SK-N-DZ (cell line): ENCODE data around the gene CWC25.
"Not testable (repeated sequence)": the region's sequence is repeated elsewhere in the genome, so short reads cannot be mapped to it uniquely, and the experiment has no call there.

Experiments used
- DNase-seq: peaks from one replicate; pipeline ENCODE4 v3.0.0-alpha.2; 2015; ENCODE audit warnings: low spot score
- small RNA-seq, 2 experiments: library from RNA; depleted of rRNA; stranded (forward); fragments of <200 nt; gene quantifications; one replicate each; pipeline ENCODE3, GENCODE V24; 2014

Gene CWC25

DNA sequence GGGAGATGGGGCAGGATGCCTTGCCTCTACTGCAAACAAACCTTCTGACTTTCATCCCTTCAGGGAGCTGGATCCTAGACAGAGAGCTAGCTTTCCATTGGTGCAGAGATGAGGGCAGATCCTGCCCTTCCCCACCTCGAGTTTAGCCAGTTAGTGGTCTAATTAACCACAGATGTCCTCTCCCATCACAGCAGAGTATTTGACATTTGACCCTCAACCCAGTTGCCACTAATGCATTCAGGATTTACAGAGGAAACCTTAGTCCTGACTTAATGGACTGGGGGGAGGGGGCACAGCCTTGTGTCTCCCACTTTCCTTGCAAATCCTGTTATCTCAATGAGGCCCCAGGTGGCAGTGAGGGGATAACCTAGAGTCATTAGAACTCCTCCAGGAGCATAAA is 35.9 kb downstream of the CWC25 start:
- DNase-seq, result peak; percentile 97

DNA sequence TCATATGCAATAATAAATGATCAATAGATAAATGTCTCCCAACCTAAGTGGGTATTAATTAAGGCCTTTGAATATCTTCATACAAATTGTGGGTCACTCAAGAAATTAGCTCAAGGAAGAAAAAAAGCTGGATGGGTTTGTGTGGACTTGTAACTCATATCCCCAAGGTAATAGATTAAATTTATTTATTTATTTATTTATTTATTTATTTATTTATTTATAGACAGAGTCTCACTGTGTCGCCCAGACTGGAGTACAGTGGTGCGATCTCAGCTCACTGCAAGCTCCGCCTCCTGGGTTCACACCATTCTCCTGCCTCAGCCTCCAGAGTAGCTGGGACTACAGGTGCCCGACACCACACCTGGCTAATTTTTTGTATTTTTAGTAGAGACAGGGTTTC is 37.1 kb downstream of the CWC25 start:
- not testable (repeated sequence) for DNase-seq

DNA sequence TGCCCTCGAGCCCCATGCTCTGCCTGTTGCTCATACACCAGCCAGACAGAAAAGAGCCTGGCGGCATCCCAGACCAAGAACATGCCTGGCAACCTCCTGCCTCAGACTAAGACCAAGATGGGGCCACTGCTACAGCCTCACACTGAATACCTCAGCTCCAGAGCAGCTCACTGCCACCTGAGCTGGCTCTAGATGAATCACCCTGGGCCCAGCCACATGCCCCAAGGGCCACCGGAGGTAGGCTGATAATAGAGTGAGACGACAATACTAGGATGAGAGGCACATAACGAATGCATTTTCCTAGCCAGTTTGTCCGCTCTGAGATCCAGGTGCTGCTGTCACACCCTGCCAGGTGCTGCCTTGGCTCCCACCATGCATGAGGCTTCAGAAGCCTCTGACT is 38.7 kb downstream of the CWC25 start:
- DNase-seq, result no peak

DNA sequence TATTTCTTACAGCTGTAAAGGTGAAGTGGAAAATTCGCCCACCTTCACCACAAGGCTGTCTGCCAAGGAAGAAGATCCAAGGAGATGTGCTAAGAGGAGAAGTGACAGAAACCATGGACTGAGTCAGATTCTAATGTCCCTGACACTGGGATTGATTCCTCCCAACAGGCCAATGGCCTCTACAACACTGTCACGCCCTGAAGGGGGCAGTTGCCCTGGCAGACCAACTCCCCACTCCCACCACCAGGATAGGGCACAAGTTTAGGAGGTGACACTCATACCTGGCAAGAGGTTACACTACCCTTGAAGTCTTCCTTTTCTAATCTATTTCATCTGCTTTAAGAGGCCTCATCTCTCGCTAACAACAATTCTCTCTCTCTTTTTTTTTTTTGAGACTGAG is 41.9 kb downstream of the CWC25 start:
- no peak for DNase-seq

DNA sequence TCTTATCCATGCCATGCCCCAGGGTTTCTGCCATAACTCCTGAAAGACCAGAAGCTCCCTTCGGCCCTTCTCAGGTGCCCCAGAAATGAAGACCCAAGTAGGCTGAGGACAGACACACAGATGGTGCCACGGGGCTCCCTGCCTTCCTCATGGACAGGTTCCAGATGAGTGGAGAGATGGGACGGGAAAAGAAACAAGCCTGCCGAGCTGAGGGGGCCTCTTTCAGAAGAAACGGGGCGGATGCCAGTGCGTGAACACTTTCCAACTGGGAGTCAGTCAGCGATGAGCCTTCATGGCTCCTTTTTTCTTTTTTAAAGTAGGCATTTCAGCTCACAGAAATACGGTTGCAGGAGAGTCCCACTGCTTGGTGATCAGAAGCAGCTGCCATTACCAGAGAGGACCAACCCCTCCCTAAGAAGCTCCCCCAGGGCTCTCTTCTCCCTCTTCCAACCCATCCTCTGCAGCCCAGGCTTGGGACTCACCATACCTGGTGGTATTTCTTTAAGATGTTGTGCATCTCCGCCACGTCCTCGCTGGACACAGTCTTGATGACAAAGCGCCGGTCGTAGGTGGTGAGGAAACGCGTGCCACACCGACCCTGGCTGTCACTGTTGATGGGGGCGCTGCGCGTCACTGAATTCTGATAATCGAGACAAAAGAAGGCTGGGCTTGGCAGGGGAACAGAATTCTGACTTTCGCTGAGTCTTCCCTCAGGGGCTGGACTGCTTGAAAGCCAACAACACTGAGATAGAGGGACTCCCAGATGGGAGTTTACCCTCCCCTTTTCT is 45.0 kb downstream of the CWC25 start:
- no peak for DNase-seq

DNA sequence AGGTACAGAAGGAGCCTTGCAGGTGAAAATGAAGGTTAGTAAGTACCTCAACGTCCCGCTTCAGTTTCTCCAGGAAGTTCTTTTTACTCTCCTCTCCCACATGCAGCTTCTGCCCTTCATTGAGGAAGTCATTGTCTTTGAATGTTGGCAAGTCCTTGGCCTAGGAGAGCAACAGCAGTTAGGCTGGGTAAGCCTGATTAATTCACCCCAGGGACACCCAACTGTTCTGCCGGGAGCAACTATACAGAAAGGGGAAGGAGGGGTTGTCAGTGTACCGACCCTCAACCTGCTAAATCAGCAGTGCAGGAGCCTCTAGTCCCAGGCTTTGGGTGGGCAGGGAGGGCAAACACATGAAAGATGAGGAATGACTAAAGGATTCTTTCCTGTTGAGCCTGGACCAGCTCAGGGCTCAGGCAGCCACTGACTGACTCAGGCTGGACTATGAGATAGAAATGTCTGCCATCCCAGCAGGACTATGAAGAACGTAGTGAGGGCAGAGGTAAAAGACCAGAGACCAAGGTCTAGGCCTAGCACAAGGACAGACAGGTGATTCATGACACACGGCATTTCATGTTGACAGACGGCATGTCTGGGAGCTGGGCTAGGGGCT is 47.4 kb downstream of the CWC25 start:
- no peak for DNase-seq

DNA sequence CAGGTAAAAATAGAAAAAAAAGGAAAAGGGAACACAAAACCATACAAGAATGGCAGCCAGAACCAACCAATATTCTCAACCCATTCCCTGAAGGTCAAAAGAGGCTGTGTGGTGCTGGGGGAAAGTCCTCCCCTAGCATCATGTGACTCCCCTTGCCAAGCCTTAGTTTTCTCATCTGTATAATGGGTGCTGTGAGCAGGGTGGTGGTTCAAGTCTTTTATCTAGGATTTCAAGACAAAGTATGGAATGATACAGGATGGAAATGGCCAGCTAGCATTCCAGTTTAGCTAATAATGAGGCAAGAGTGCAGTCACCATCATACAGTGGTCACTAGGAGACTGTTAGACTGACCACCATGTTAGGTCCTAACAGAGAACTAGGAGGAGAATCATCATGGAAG is 51.9 kb downstream of the CWC25 start:
- no peak for DNase-seq

DNA sequence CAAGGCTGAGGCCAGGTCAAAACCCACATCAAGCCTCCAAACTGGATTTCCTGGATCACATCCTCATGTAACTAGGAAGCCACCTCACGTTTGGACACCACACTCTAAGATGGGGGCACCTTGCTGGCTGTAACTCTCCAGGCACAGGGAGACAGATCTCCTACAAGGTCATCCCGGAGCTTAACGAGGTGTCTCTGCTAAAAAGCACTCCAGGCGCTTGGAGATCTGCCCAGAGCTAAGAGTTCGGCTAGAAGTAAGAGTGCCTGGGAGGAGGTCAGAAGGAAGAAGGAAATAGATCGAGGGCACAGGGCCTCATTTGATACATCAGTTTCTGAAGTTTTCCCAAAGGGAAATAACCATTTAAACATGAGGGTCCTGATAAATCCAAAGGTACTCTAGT is 56.7 kb downstream of the CWC25 start:
- DNase-seq, result no peak

DNA sequence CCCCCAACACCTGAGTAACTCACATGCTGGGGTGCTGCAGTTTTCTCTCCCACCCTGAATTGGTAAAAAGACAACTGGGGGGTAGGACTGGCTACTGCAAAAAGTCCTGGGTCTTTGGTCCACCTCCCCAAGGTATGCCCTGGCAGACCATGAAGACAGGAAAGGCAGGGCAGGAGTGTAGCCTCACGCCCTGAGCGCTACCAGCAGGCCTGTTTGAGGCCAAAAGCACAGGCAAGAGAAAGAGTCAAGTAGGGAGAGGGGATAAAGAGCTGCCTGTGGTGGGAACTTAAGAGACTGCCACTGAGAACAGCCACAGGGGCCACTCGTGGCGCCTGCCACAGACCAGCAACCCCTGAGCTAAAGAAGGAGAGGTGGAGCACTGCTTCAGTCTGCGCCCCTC is 58.8 kb downstream of the CWC25 start:
- DNase-seq, result no peak

DNA sequence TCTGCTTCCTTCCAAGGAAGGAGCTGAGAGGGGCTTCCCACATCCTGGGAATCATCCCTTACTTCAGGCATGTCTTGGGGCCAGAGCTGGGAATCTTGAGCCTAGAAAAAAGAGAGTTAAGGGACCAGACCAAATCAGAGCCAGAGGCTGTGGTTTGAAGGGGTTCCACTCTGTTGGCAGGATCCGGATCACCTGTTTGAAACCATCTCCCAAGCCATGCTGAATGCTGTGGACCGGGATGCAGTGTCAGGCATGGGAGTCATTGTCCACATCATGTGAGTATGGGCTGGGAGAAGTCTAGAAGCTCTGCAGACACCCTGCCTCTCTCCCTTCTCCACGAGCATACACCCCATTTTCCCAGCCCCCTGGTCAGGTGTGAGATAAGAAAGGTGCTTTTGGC is 62.9 kb downstream of the CWC25 start:
- DNase-seq, result no peak

DNA sequence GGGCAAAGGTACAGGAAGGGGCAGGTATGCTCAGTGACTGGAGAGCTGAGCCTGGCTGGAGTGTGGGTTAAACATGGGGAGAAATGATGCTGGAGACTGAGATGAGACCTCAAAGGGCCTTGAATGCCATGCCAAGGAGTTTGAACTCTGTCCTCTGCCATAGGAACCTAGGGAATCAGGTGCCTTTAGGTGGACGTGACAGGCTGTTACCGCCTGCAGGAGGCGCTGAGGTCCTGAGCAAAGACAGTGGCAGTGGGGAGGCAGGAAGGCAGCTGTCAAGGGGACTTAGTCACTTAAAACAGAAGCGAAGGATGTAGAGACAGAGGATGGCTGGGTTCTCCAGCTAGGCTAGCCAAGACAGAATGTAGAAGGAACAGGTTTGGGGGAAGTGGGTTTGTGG is 63.5 kb downstream of the CWC25 start:
- DNase-seq, result peak; percentile 40

DNA sequence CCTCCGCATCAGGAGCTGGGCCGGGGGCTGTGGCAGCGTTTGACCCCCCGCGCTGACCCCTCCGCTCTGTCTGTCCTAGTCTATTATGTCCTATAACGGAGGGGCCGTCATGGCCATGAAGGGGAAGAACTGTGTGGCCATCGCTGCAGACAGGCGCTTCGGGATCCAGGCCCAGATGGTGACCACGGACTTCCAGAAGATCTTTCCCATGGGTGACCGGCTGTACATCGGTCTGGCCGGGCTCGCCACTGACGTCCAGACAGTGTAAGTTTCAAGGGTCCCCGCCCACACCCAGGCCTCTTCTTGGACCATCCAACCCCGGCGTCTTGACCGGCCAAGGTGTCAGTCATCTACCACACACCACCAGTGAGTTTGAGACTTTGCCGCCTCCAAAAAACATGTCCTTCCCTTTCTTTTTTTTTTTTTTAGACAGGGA is 72.0 kb downstream of the CWC25 start:
- DNase-seq, result no peak

DNA sequence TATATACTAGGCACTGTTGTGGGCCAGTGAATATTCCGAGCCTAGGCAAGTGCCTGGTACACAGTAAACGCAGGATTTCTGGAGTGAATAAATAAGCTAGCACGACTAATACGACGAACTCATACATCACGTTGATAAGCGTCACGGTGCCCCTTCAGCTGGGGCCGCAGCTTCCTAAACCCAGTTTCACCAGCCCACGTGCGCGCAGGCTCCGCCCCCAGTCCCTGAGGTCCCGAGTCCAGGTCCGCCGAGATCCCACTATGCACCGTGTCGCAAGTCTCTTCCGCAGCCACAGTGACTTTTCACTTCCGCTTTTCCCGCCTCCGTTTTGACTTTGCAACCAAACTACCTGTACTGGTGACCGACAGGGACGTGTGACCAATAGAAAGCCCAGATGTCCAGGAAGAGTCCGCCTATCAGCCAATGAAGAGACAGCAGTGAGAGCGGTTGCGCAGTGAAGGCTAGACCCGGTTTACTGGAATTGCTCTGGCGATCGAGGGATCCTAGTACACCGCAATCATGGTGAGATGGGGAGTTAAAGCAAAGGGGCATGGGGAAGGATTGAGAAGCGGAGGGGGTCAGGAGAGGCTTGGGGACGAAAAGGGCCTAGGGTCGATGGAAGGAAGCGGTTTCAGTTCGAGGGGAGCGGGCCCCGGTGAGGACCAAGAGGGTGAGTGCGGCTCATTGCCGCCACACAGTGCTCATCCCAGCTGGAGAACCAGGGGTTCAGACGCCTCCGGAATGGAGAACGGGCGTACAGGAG is 72.6 kb downstream of the CWC25 start, which contains the start of gene PSMB3:
Gene PSMB3 (plus strand): TSS at position 434 of the 763 bp plus-strand sequence. CDS start 86 bp downstream, at position 520.
- DNase-seq, result peak; percentile 100

DNA sequence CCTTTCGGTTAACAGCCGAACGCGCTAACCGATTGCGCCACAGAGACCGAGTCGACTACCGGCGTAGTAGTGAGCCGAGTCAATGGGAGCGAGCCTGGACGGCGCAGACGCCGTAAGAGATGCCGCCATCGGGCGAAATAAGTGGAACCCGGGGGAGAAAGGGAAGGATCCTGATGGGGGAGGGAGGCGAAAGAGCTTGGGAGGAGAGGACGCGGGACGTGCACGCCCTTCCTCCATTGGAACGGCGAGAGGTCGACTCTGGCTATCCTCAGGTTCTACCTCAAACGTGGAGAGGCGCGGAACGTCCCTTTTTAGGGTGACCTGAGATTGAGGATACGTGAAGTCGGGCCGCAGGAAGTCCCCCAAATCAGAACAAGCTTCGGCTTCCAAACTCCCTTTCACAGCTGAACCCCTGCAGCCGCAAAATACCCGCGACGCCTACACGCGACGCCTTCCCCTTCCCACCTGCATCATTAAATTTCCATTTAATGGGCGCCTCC is 73.3 kb downstream of the CWC25 start:
- DNase-seq, result peak; percentile 86

DNA sequence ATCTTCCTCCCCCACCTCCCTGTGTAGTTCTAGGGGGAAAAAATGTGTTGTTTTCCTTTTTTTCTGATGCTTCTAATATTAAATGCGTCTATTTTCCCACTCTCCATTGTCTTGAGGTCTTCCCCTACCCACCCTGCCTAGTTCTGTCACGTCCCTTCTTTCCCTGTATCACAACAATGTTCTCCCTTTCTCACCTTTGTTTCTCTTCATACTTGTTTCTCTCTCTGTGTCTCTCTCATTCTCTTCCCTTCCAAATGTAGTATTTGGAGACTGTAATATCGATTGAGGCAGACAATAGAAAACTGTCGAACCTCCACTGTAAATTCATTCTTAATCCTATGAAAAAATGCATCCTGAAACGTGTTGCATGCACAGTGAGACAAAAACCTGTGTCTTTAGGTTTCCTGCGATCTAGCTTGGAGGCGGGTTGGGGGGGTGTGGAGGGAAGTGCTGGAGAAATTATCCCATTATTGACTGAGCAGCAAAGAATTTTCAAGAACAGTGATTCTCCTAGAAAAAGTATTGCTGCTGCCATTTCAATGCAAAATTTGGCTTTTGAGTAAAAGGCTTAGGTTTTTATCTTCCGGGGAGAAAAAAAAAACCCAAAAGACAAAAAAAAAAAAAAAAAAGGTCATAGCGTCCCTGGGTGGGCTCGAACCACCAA is 73.8 kb downstream of the CWC25 start:
- DNase-seq, result no peak

Small RNA genes within 50 kb of the gene (small RNA-seq; reads per million reads assigned to genes)
- gene MIR4727, result 0 to 0.18 reads per million in 2 experiments
- gene RNU6-866P, result 0 reads per million in 2 experiments
- 0 reads per million in 2 experiments for gene SNORA21
- 0 reads per million in 2 experiments for gene SNORA21B
